Stomach (tissue), 9 donors: ENCODE data around the gene NCAM1. TPM values are rescaled to one million over a fixed set of nuclear protein-coding genes. Genes with fewer than 3 reads are reported as not detected.
"Not testable (repeated sequence)": the region's sequence is repeated elsewhere in the genome, so short reads cannot be mapped to it uniquely, and the experiment has no call there.

Experiments used
- DNase-seq, 2 donors: peaks; one replicate each; pipeline versions ENCODE4 v3.0.0 to v3.0.0-alpha.2; 2013 to 2019
- H3K27ac ChIP-seq, 5 donors: fragments of 200-600 bp in 4 of 5; sonication (generic) in 4 of 5; one replicate each; pipeline ENCODE4 v1.5.1; 2013 to 2019; ENCODE audit warnings: mild to moderate bottlenecking in 1 of 5, moderate library complexity in 1 of 5
- H3K27me3 ChIP-seq, 3 donors: fragments of 200-600 bp; sonication (generic); one replicate each; pipeline ENCODE4 v1.5.1; 2017 to 2019; ENCODE audit warnings: mixed run types in 1 of 3
- H3K36me3 ChIP-seq, 4 donors: fragments of 200-600 bp; sonication (generic); 1 replicate in 3 of 4; 2 replicates in 1 of 4; pipeline ENCODE4 v1.5.1; 2016 to 2019
- H3K4me1 ChIP-seq, 4 donors: fragments of 200-600 bp; sonication (generic); one replicate each; pipeline ENCODE4 v1.5.1; 2016 to 2019
- H3K4me3 ChIP-seq, 4 donors: fragments of 200-600 bp; sonication (generic) in 3 of 4; one replicate each; pipeline ENCODE4 v1.5.1; 2016 to 2019; ENCODE audit warnings: mild to moderate bottlenecking in 1 of 4
- H3K9me3 ChIP-seq, 4 donors: fragments of 200-600 bp; sonication (generic); one replicate each; pipeline ENCODE4 v1.5.1; 2016 to 2019
- EP300 ChIP-seq: sonication (generic); formaldehyde crosslinking; IDR thresholded peaks from one replicate; pipeline ENCODE4 v1.6.1; 2017; ENCODE audit warnings: antibody characterized with exemption
- POLR2A ChIP-seq, 4 donors: fragments of 450-650 bp; IDR thresholded peaks; one replicate each; pipeline ENCODE4 v1.6.1; 2016; ENCODE audit warnings: antibody characterized with exemption in 4 of 4, control low read depth in 2 of 4, mild to moderate bottlenecking in 1 of 4, moderate library complexity in 1 of 4
- POLR2AphosphoS5 ChIP-seq, 3 donors: sonication (generic); formaldehyde crosslinking; IDR thresholded peaks; one replicate each; pipeline ENCODE4 v1.6.1; 2016; ENCODE audit warnings: antibody characterized with exemption in 3 of 3
- WGBS, 5 donors: extraction: QIAGEN DNeasy Blood & Tissue Kit in 3 of 5; methylation state at CpG; one replicate each; pipeline versions ENCODE4 v1.1.5 to v1.1.7; 2013 to 2018; 5-methylcytosine and 5-hydroxymethylcytosine counted together
- intact Hi-C: fragments of 100-400 bp; cut with DNase I; formaldehyde crosslinking; loops from one replicate; pipeline ENCODE4 v1.15.1; 2023; ENCODE audit warnings: low total_unique reads
- polyA plus RNA-seq, 3 donors: library from polyadenylated mRNA; stranded (reverse); fragments of 200-250 nt; gene quantifications; one replicate each; pipeline ENCODE4 v1.2.3, GENCODE V29; 2013
- total RNA-seq, 5 donors: library from RNA; depleted of rRNA; stranded (reverse); fragments of >200 nt; gene quantifications; one replicate each; pipeline versions ENCODE4 v1.1.0 to v1.2.3, GENCODE V29; 2014 to 2016
- TF ChIP-seq, protein P1 (sequence below), 7 experiments: fragments of 450-650 bp in 4 of 7; fragments of 200-600 bp in 3 of 7; sonication (generic) in 3 of 7; IDR thresholded peaks; one replicate each; pipeline ENCODE4 v1.5.1; 2016 to 2019; ENCODE audit warnings: antibody characterized with exemption in 7 of 7, control low read depth in 2 of 7, mild to moderate bottlenecking in 1 of 7
- donor health status: healthy with polysubstance abuse.
- donor health status: Bipolar disorder and iron deficiency.
- donor health status: healthy.

Gene NCAM1
- total and polyA plus RNA-seq, 8 donors = 5.7 to 84.8 (median 28.9) TPM

DNA sequence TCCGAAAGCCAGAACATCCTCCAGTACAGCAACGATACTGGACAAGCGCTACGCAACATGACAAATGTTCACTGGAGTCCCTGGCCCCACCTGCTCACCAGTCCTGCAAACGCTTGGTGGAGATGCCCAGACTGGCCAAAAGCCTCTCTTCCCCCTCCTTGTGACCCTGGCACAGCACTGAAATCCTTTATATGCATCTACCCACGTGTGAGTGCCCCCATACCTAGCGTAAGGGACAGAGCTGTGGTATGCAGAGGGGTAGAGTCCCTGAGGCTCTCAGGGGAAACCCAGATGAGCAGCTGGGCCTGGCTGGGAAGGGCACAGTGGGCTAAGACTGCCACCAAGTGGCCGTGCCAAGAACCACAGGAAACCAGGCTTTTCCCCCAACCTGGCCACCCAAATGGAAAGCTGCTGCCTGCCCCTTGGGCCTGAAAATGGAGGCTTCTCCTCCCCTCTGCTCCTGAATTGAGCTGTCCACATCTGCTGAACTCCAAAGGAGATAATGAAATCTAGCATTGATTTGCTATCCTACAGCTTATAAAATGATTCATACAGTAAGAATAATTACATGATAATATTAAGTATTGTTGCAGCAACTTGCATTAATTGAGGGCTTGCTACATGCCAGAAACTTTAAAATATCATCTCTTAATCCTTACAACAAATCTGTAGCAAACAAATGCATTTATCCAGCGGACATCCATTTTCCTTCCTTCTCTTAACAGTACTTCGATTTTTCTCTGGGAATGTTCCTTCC, 328.4 kb downstream of the NCAM1 start:
- Histone ChIP-seq H3K4me1 (peaks cover 0 to 17% (median 3%) of the 10 kb centered on the region in 4 donors), H3K4me3 (no peak overlapping the region), H3K9me3 (no peaks in the 10 kb centered on the region), H3K36me3 (no peaks in the 10 kb centered on the region), H3K27ac (no peak overlapping the region), H3K27me3 (peaks cover 0 to 11% (median 4%) of the 10 kb centered on the region in 3 donors)
- DNase-seq = peak; percentile 67 to 85
- WGBS, 5 donors = 46 to 61% (median 54%) methylated on average over 10 of the region's 10 CpGs
- no peak for TF ChIP-seq EP300
- TF ChIP-seq, protein P1, sequence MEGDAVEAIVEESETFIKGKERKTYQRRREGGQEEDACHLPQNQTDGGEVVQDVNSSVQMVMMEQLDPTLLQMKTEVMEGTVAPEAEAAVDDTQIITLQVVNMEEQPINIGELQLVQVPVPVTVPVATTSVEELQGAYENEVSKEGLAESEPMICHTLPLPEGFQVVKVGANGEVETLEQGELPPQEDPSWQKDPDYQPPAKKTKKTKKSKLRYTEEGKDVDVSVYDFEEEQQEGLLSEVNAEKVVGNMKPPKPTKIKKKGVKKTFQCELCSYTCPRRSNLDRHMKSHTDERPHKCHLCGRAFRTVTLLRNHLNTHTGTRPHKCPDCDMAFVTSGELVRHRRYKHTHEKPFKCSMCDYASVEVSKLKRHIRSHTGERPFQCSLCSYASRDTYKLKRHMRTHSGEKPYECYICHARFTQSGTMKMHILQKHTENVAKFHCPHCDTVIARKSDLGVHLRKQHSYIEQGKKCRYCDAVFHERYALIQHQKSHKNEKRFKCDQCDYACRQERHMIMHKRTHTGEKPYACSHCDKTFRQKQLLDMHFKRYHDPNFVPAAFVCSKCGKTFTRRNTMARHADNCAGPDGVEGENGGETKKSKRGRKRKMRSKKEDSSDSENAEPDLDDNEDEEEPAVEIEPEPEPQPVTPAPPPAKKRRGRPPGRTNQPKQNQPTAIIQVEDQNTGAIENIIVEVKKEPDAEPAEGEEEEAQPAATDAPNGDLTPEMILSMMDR (IDR thresholded peaks at IDR 0.05) = peak in 5 of 7 experiments; percentile 75 to 88 (median 82)
- intact Hi-C loops = loop anchor here (5.0 to 10.0 kb wide), 2 partner anchors 702 to 1005 kb away; no protein-coding TSS in a partner anchor

DNA sequence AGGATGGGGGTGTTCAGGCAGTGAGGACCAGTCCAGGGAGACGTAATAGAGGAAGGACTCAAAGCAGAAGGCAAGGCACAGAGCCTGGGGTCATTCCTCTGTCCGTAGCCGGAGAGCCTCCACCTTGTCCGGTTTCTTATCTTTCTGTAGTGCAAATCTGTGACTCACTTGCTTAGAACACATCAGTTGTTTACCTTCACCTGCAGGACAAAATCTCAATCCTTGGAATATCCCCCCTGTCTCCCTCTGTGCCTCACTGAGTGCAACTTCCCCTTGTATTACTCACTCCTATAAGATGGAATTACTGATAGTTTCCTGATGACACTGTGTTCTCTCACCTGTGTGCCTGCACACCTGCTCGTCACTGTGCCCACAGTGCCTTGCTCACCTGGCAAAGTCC, 332.7 kb downstream of the NCAM1 start:
- no peak overlapping the region for H3K27ac ChIP-seq
- no peaks in the 10 kb centered on the region for H3K9me3 ChIP-seq
- peaks cover 0 to 5% (median 0%) of the 10 kb centered on the region in 4 donors for H3K4me1 ChIP-seq
- TF ChIP-seq POLR2A (IDR thresholded peaks at IDR 0.05) = no peak
- TF ChIP-seq EP300 = no peak
- TF ChIP-seq POLR2AphosphoS5 (IDR thresholded peaks at IDR 0.05) = no peak
- TF ChIP-seq, protein P1 (IDR thresholded peaks at IDR 0.05) = no peak
- DNase-seq = no peak
- WGBS, 5 donors = 35 to 73% (median 50%) methylated on average over 5 of the region's 5 CpGs
- H3K27me3 ChIP-seq = peaks cover 0 to 32% (median 4%) of the 10 kb centered on the region in 3 donors
- intact Hi-C loops = loop anchor here (10.0 kb wide), 1 partner anchor 1009 kb away; no protein-coding TSS in a partner anchor
- no peak overlapping the region for H3K4me3 ChIP-seq
- no peaks in the 10 kb centered on the region for H3K36me3 ChIP-seq

DNA sequence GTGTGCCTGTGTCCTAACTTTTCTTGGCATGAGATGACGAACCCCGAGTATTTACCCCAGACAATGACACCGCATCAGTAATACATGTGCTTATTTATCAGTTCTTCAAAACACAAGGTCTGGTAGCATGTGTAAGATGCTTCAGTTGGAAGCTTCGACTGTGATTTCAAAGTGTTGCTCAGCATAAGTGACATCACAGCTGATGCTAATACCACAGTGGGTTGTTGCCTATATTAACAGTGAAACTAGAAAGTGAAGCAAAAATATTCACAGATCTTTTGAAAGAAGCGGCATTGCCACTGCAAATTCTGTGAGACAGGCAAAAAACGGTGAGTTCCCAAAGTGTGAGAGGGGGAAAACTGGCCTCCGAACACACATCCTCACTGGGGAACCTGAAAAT, 334.8 kb downstream of the NCAM1 start:
- 82 to 89% (median 85%) methylated on average over 7 of the region's 7 CpGs for WGBS, 5 donors

DNA sequence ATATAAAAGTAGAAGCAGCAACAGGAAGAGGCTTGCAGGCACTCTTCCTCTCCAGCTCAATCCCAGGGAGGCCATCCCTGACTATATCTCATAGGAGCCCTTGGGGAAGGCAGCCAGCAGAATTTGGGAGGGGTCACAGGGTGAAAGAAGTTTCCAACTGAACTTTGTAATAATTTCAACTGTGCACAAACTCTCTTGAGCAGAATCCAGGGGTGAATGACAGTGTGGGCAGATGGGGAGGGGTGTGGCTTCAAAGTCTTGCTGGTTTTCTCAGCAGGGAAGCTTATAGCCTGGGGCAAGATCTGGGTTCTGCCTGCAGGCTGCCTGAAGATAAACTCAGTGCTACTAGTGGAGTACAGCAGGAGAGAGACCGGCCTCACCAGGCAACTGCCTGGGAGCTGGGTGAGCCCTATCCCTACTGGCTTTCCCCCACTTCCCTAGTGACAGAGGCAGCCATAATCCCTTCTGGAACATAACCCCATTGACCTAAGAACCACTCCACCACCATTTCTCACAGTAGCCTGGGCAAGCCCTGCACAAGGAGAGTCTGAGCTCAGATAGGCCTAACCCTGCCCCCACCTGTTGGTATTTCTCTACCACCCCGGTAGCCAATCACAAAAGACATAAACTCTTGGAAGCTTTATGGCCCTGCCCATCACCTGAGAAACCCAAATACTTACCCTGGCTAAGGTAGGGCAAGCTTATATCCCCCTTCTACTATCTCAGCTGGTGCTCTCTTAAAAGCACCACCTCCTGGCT, 335.4 kb downstream of the NCAM1 start:
- TF ChIP-seq POLR2AphosphoS5 (IDR thresholded peaks at IDR 0.05) = no peak
- 83 to 91% (median 86%) methylated on average over 2 of the region's 2 CpGs for WGBS, 5 donors
- intact Hi-C loops = loop anchor here (10.0 kb wide), 1 partner anchor 1012 kb away; no protein-coding TSS in a partner anchor
- Histone ChIP-seq H3K27ac (no peak overlapping the region), H3K36me3 (no peaks in the 10 kb centered on the region), H3K27me3 (peaks cover 0 to 32% (median 4%) of the 10 kb centered on the region in 3 donors), H3K4me3 (no peak overlapping the region), H3K4me1 (no peaks in the 10 kb centered on the region), H3K9me3 (no peaks in the 10 kb centered on the region)
- DNase-seq = no peak

More for the DNA sequence above, 334.8 kb downstream of the NCAM1 start:
- TF ChIP-seq, protein P1 (IDR thresholded peaks at IDR 0.05) = no peak
- TF ChIP-seq POLR2AphosphoS5 (IDR thresholded peaks at IDR 0.05) (no peak), POLR2A (IDR thresholded peaks at IDR 0.05) (no peak), EP300 (no peak)
- Histone ChIP-seq H3K27ac (no peak overlapping the region), H3K36me3 (no peaks in the 10 kb centered on the region), H3K4me1 (no peaks in the 10 kb centered on the region), H3K4me3 (no peak overlapping the region), H3K9me3 (no peaks in the 10 kb centered on the region), H3K27me3 (peaks cover 0 to 32% (median 4%) of the 10 kb centered on the region in 3 donors)
- DNase-seq = no peak
- intact Hi-C loops = loop anchor here (10.0 kb wide), 1 partner anchor 1011 kb away; no protein-coding TSS in a partner anchor

DNA sequence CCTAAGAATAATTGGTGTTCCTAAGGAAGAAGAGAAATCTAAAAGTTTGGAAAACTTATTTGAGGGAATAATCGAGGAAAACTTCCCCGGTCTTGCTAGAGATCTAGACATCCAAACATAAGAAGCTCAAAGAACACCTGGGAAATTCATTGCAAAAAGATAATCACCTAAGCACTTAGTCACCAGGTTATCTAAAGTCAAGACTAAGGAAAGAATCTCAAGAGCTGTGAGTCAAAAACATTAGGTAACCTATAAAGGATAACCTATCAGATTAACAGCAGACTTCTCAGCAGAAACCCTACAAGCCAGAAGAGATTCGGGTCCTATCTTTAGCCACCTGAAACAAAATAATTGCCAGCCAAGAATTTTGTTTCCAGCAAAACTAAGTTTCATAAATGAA, 337.3 kb downstream of the NCAM1 start:
- peaks cover 0 to 29% (median 2%) of the 10 kb centered on the region in 3 donors for H3K27me3 ChIP-seq
- 80 to 91% (median 82%) methylated on average over 3 of the region's 3 CpGs for WGBS, 5 donors
- intact Hi-C loops = loop anchor here (10.0 kb wide), 1 partner anchor 1014 kb away; no protein-coding TSS in a partner anchor
- not testable (repeated sequence) for H3K4me1 ChIP-seq, H3K27ac ChIP-seq, H3K4me3 ChIP-seq, H3K36me3 ChIP-seq, H3K9me3 ChIP-seq, DNase-seq
